Uterus (tissue), 2 donors: Measurements from ENCODE around the gene TPPP.
"Not testable (repeated sequence)": the region's sequence is repeated elsewhere in the genome, so short reads cannot be mapped to it uniquely, and the experiment has no call there.

Experiments
- POLR2A ChIP-seq, 2 donors: fragments of 450-650 bp; IDR thresholded peaks; one replicate each; pipeline ENCODE4 v1.6.1; 2016; ENCODE audit warnings: antibody characterized with exemption in 2 of 2, mild to moderate bottlenecking in 1 of 2, moderate library complexity in 1 of 2
- TF ChIP-seq, protein P1 (sequence below), 4 experiments: fragments of 200-600 bp in 2 of 4; fragments of 450-650 bp in 2 of 4; sonication (generic) in 2 of 4; IDR thresholded peaks; one replicate each; pipeline ENCODE4 v1.5.1; 2016 to 2019; ENCODE audit warnings: antibody characterized with exemption in 4 of 4, mild to moderate bottlenecking in 2 of 4, moderate library complexity in 1 of 4

DNA sequence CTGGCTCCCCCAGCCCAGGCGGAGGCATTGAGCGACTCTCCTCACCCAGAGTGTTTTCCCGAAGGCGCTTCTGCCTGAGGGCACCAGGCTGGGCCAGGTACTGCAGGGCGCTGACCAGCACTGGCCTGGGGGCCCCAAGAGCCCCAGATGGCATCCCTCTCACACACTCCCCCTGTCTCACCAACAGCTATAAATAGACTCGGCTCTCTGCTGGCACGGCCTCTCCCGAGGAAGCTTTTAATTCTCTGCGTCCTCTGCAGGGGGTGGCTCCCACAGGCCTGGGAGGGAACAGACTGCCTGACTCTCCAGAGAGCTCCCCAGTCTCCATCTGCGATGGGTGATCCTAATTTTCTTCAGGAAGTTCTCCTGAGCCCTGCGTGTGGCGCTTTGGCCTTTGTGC is 2.9 kb downstream of the TPPP start:
- TF ChIP-seq, protein P1, sequence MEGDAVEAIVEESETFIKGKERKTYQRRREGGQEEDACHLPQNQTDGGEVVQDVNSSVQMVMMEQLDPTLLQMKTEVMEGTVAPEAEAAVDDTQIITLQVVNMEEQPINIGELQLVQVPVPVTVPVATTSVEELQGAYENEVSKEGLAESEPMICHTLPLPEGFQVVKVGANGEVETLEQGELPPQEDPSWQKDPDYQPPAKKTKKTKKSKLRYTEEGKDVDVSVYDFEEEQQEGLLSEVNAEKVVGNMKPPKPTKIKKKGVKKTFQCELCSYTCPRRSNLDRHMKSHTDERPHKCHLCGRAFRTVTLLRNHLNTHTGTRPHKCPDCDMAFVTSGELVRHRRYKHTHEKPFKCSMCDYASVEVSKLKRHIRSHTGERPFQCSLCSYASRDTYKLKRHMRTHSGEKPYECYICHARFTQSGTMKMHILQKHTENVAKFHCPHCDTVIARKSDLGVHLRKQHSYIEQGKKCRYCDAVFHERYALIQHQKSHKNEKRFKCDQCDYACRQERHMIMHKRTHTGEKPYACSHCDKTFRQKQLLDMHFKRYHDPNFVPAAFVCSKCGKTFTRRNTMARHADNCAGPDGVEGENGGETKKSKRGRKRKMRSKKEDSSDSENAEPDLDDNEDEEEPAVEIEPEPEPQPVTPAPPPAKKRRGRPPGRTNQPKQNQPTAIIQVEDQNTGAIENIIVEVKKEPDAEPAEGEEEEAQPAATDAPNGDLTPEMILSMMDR (IDR thresholded peaks at IDR 0.05): not testable (repeated sequence)
- TF ChIP-seq POLR2A (IDR thresholded peaks at IDR 0.05): not testable (repeated sequence)
